K562 treated with DMSO at 1 percent for 48 hours (cell line): ENCODE data around the gene RPL18A. TPM values are rescaled to one million over a fixed set of nuclear protein-coding genes. Genes with fewer than 3 reads are reported as not detected.

ENCODE experiments used
- total RNA-seq: library from RNA; unstranded; fragments of 300-600 nt; gene quantifications from 2 replicates; pipeline ENCODE4 v1.2.3, GENCODE V29; 2022; ENCODE audit warnings: low replicate concordance; ENCODE audit errors: extremely low read depth

Gene RPL18A
- 3,210 TPM in 1 of 2 replicates, not detected in the other for total RNA-seq

GRCh38 chr19:17859533-17860330, at the start of gene RPL18A:
RPL18A (plus strand) TSS chr19:17859910; CDS start chr19:17859957, 47 bp downstream.

GRCh38 chr19:17821190-17821589, 38.5 kb upstream of the RPL18A start, which contains the start of gene INSL3:
INSL3 (minus strand) TSS chr19:17821519; CDS start chr19:17821506, 13 bp downstream.

GRCh38 chr19:17847538-17848366, 12.0 kb upstream of the RPL18A start, which contains the start of gene JAK3:
JAK3 (minus strand) TSS chr19:17847982; CDS start chr19:17844417, 3,565 bp downstream.

DNA sequence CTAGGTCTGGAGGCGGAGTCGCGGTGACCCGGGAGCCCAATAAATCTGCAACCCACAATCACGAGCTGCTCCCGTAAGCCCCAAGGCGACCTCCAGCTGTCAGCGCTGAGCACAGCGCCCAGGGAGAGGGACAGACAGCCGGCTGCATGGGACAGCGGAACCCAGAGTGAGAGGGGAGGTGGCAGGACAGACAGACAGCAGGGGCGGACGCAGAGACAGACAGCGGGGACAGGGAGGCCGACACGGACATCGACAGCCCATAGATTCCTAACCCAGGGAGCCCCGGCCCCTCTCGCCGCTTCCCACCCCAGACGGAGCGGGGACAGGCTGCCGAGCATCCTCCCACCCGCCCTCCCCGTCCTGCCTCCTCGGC, 12.2 kb downstream of the RPL18A start, which contains the start of gene SLC5A5:
Gene SLC5A5 (plus strand): TSS at position 68 of the 373 bp plus-strand sequence. CDS start 375 bp downstream, outside the sequence.

Other genes starting within 250 kb of the RPL18A start
- gene UNC13A, start 171.6 kb upstream of the RPL18A start, total RNA-seq = not detected in 2 replicates
- 108 TPM in 1 of 2 replicates, not detected in the other for gene MAP1S, start 140.4 kb upstream of the RPL18A start, total RNA-seq
- gene FCHO1, start 108.4 kb upstream of the RPL18A start, total RNA-seq = not detected in 2 replicates
- gene B3GNT3, start 64.8 kb upstream of the RPL18A start, total RNA-seq = not detected in 2 replicates
- not detected in 2 replicates for gene INSL3, start 38.4 kb upstream of the RPL18A start, total RNA-seq
- gene JAK3, start 11.9 kb upstream of the RPL18A start, total RNA-seq = not detected in 2 replicates
- gene SLC5A5, start 12.0 kb downstream of the RPL18A start, total RNA-seq = not detected in 2 replicates
- not detected in 2 replicates for gene CCDC124, start 73.1 kb downstream of the RPL18A start, total RNA-seq
- gene KCNN1, start 107.2 kb downstream of the RPL18A start, total RNA-seq = not detected in 2 replicates
- gene ARRDC2, start 148.3 kb downstream of the RPL18A start, total RNA-seq = not detected in 2 replicates
- not detected in 2 replicates for gene IL12RB1, start 227.0 kb downstream of the RPL18A start, total RNA-seq
- gene MAST3, start 237.9 kb downstream of the RPL18A start, total RNA-seq = not detected in 2 replicates